ENCODE results near the gene TMEM185B.

DNA sequence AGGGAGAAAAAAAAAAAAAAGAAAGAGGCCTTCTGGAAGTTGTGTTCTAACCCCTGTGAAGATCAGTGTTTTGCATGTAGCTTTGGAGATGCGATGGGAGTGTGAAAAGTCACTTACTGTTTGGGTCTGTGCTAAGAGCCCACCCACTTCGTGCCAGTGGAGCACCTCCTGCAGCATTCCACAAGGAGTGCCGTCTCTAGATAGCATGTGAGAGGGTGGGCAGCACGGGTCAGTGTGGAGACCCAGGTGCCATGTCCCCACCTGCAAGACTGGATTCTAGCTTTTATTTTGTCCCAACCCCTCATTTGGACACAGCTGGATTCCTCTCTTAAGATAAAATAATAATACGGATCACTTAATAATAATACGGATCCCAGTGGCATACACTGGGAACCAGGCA lies 12.5 kb upstream of the TMEM185B start:
- TF ChIP-seq CTCF (IDR thresholded peaks at IDR 0.05; ENCODE audit: insufficient read depth, low read length, poor library complexity, severe bottlenecking) (no peak), EZH2phosphoT487 (conservative IDR thresholded peaks at IDR 0.05; ENCODE audit: low read length) (no peak)
